ENCODE measurements around the gene NUP43.
"Not testable (repeated sequence)": the region's sequence is repeated elsewhere in the genome, so short reads cannot be mapped to it uniquely, and the experiment has no call there.

Gene NUP43

GRCh38 chr6:149683256-149683859 is 63.0 kb downstream of the NUP43 start:
- DNase-seq: no peak

DNA sequence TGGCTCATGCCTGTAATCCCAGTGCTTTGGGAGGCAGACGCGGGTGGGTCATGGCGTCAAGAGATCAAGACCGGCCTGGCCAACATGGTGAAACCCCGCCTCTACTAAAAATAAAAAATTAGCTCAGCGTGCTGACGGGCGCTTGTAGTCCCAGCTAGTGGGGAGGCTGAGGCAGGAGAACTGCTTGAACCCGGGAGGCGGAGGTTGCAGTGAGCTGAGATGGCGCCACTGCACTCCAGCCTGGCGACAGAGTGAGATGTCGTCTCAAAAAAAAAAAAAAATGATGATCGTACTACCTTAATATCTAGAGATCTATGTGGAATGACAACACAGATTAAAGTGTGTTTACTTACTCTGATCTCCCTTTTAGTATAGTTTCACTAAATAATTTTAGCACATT is 64.5 kb downstream of the NUP43 start:
- not testable (repeated sequence) for DNase-seq

GRCh38 chr6:149681209-149681608 is 65.1 kb downstream of the NUP43 start:
- no peak for DNase-seq

- no peak for DNase-seq
These were observed 65.8 kb downstream of the NUP43 start for GRCh38 chr6:149680503-149680902.
